ENCODE measurements around the gene RIOK1.

Gene RIOK1

GRCh38 chr6:7392402-7392801 lies 2.8 kb downstream of the RIOK1 start:
- no peak for TF ChIP-seq CTCF (IDR thresholded peaks at IDR 0.05; ENCODE audit: extremely low read depth, missing control alignments)
- no peak for DNase-seq (ENCODE audit: low spot score)

- no peak for TF ChIP-seq CTCF (IDR thresholded peaks at IDR 0.05; ENCODE audit: extremely low read depth, missing control alignments)
- DNase-seq (ENCODE audit: low spot score): no peak
Measured at GRCh38 chr6:7401075-7401474, 11.5 kb downstream of the RIOK1 start.

- TF ChIP-seq CTCF (IDR thresholded peaks at IDR 0.05; ENCODE audit: extremely low read depth, missing control alignments): no peak
Measured at GRCh38 chr6:7402716-7403115, 13.1 kb downstream of the RIOK1 start.

GRCh38 chr6:7404546-7404945 lies 14.9 kb downstream of the RIOK1 start:
- no peak for TF ChIP-seq CTCF (IDR thresholded peaks at IDR 0.05; ENCODE audit: extremely low read depth, missing control alignments)
- DNase-seq (ENCODE audit: low spot score): no peak

More at GRCh38 chr6:7402716-7403115, 13.1 kb downstream of the RIOK1 start:
- DNase-seq (ENCODE audit: low spot score): no peak

GRCh38 chr6:7406743-7407142 lies 17.1 kb downstream of the RIOK1 start:
- TF ChIP-seq CTCF (IDR thresholded peaks at IDR 0.05; ENCODE audit: extremely low read depth, missing control alignments): no peak
- DNase-seq (ENCODE audit: low spot score): no peak

GRCh38 chr6:7409740-7410139 lies 20.1 kb downstream of the RIOK1 start:
- no peak for DNase-seq (ENCODE audit: low spot score)
- no peak for TF ChIP-seq CTCF (IDR thresholded peaks at IDR 0.05; ENCODE audit: extremely low read depth, missing control alignments)

GRCh38 chr6:7410851-7411250 lies 21.2 kb downstream of the RIOK1 start:
- no peak for TF ChIP-seq CTCF (IDR thresholded peaks at IDR 0.05; ENCODE audit: extremely low read depth, missing control alignments)

More at GRCh38 chr6:7410851-7411250, 21.2 kb downstream of the RIOK1 start:
- DNase-seq (ENCODE audit: low spot score): no peak

Data from GM20000 (cell line).